NCI-H2227 treated with DMSO at 0.1 percent for 48 hours (cell line): ENCODE data around the gene PSME3IP1.
"Not testable (repeated sequence)": the region's sequence is repeated elsewhere in the genome, so short reads cannot be mapped to it uniquely, and the experiment has no call there.

Experiments
- DNase-seq: peaks from one replicate; lab custom pipeline; 2025; lab: John Stamatoyannopoulos, UW

The PSME3IP1 gene

GRCh38 chr16:57196753-57197152 is 10.9 kb upstream of the PSME3IP1 start:
- DNase-seq: no peak

GRCh38 chr16:57196286-57196685 is 10.4 kb upstream of the PSME3IP1 start:
- DNase-seq: no peak

- DNase-seq: no peak
Measured at GRCh38 chr16:57194512-57194911, 8.7 kb upstream of the PSME3IP1 start.

- no peak for DNase-seq
Measured at GRCh38 chr16:57192720-57193486, 7.1 kb upstream of the PSME3IP1 start.

GRCh38 chr16:57192146-57192545 is 6.3 kb upstream of the PSME3IP1 start:
- no peak for DNase-seq

- no peak for DNase-seq
Measured at GRCh38 chr16:57191056-57191571, 5.3 kb upstream of the PSME3IP1 start.

- no peak for DNase-seq
Measured at GRCh38 chr16:57190136-57190535, 4.3 kb upstream of the PSME3IP1 start.

GRCh38 chr16:57189527-57189926 is 3.7 kb upstream of the PSME3IP1 start:
- DNase-seq: not testable (repeated sequence)

- no peak for DNase-seq
Measured at GRCh38 chr16:57188711-57189002, 2.8 kb upstream of the PSME3IP1 start.

GRCh38 chr16:57187902-57188710 is 2.3 kb upstream of the PSME3IP1 start:
- not testable (repeated sequence) for DNase-seq

GRCh38 chr16:57186872-57187854 is 1.3 kb upstream of the PSME3IP1 start:
- DNase-seq: no peak

- DNase-seq: no peak
Measured at GRCh38 chr16:57185446-57185944, 344 bp downstream of the PSME3IP1 start.

- no peak for DNase-seq
Measured at GRCh38 chr16:57184887-57185445, 873 bp downstream of the PSME3IP1 start.

- DNase-seq: no peak
Measured at GRCh38 chr16:57184113-57184512, 1.7 kb downstream of the PSME3IP1 start.

GRCh38 chr16:57179215-57179828 is 6.5 kb downstream of the PSME3IP1 start:
- DNase-seq: no peak

- DNase-seq: no peak
Measured at GRCh38 chr16:57178793-57179212, 7.0 kb downstream of the PSME3IP1 start.

- DNase-seq: no peak
Measured at GRCh38 chr16:57178196-57178595, 7.6 kb downstream of the PSME3IP1 start.

- DNase-seq: no peak
Measured at GRCh38 chr16:57175896-57176295, 9.9 kb downstream of the PSME3IP1 start.

- DNase-seq: no peak
Measured at GRCh38 chr16:57172721-57173290, 13.0 kb downstream of the PSME3IP1 start.

GRCh38 chr16:57169327-57169726 is 16.5 kb downstream of the PSME3IP1 start:
- no peak for DNase-seq

- peak; percentile 39 for DNase-seq
Measured at GRCh38 chr16:57167953-57168352, 17.9 kb downstream of the PSME3IP1 start.
